Left lung (tissue), 10 donors: ENCODE data around the gene MBD1. TPM values are rescaled to one million over a fixed set of nuclear protein-coding genes. Genes with fewer than 3 reads are reported as not detected.
"Not testable (repeated sequence)": the region's sequence is repeated elsewhere in the genome, so short reads cannot be mapped to it uniquely, and the experiment has no call there.

ENCODE experiments used
- ATAC-seq: fragments of 200-7000 bp; cut with Tn5 transposase; one replicate; pipeline ENCODE4 v1.9.1; 2020; ENCODE audit warnings: moderate library complexity
- DNase-seq, 4 donors: peaks; one replicate each; pipeline ENCODE4 v3.0.0-alpha.2; 2013 to 2020
- H3K27ac ChIP-seq, 2 donors: fragments of 200-600 bp; sonication (generic) in 1 of 2; one replicate each; pipeline versions ENCODE4 v1.5.0 to v1.8.0; 2020 to 2021
- H3K27me3 ChIP-seq, 2 donors: fragments of 200-600 bp; sonication (generic) in 1 of 2; one replicate each; pipeline versions ENCODE4 v1.5.0 to v1.8.0; 2020 to 2021
- H3K36me3 ChIP-seq, 2 donors: fragments of 200-600 bp; sonication (generic) in 1 of 2; one replicate each; pipeline versions ENCODE4 v1.5.0 to v1.8.0; 2020 to 2021
- H3K4me1 ChIP-seq, 2 donors: fragments of 200-600 bp; one replicate each; pipeline ENCODE4 v1.8.0; 2021
- H3K4me3 ChIP-seq, 2 donors: fragments of 200-600 bp; sonication (generic) in 1 of 2; one replicate each; pipeline versions ENCODE4 v1.5.0 to v1.8.0; 2020 to 2021; ENCODE audit warnings: mild to moderate bottlenecking in 1 of 2
- H3K9me3 ChIP-seq, 2 donors: fragments of 200-600 bp; sonication (generic) in 1 of 2; one replicate each; pipeline versions ENCODE4 v1.5.0 to v1.8.0; 2020 to 2021
- intact Hi-C, 2 donors: fragments of 100-400 bp; cut with DNase I; formaldehyde crosslinking; loops; one replicate each; pipeline versions ENCODE4 v1.11.2 to v1.14.2; 2022
- polyA plus RNA-seq, 6 donors: library from polyadenylated mRNA; unstranded; fragments of 120-200 nt; gene quantifications; one replicate each; pipeline ENCODE4 v1.2.1, GENCODE V29; 2013; ENCODE audit not compliant: insufficient read length in 6 of 6
- total RNA-seq, 2 donors: library from RNA; stranded (reverse); fragmentation: NEBNext Ultra II Directional; extraction: Animal tissue kit (Norgen Biotek cat#: 25700); gene quantifications; one replicate each; pipeline ENCODE4 v1.2.1, GENCODE V29; 2021
- TF ChIP-seq, protein P1 (sequence below), 2 donors: fragments of 200-600 bp; sonication (generic) in 1 of 2; IDR thresholded peaks; one replicate each; pipeline versions ENCODE4 v1.5.0 to v1.8.0; 2021; ENCODE audit warnings: antibody characterized with exemption in 2 of 2
- donor health status: DM: no; HTN: yes; CAD: no.
- donor health status: DM: no; HTN: no; CAD: no.

The MBD1 gene
- total and polyA plus RNA-seq, 8 donors: 51.9 to 75.0 (median 65.2) TPM

DNA sequence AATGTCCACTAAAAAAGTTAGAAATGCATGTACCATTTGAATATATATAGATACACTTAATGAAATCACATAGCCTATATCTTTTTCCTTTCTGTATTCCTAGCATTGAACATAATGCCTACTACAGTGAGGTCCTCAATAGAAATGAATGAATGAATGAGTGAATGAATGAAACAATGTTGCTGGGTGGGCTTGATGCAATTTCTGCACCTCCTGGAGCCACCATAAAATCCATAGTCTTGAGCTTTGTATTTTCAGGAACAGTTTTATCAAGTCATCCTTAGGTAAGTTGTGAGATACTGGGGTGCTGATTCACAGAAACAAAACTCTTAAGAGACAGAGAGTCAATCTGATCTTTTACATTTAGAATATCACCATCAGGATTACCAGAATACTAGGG, 18.3 kb downstream of the MBD1 start:
- no peak for ATAC-seq
- Histone ChIP-seq H3K27ac (no peak overlapping the region), H3K27me3 (no peaks in the 10 kb centered on the region), H3K36me3 (no peaks in the 10 kb centered on the region), H3K4me1 (peaks cover 0 to 19% of the 10 kb centered on the region in 2 donors), H3K9me3 (no peaks in the 10 kb centered on the region), H3K4me3 (no peak overlapping the region)
- intact Hi-C loops: no loop called here
- no peak for DNase-seq
- TF ChIP-seq, protein P1, sequence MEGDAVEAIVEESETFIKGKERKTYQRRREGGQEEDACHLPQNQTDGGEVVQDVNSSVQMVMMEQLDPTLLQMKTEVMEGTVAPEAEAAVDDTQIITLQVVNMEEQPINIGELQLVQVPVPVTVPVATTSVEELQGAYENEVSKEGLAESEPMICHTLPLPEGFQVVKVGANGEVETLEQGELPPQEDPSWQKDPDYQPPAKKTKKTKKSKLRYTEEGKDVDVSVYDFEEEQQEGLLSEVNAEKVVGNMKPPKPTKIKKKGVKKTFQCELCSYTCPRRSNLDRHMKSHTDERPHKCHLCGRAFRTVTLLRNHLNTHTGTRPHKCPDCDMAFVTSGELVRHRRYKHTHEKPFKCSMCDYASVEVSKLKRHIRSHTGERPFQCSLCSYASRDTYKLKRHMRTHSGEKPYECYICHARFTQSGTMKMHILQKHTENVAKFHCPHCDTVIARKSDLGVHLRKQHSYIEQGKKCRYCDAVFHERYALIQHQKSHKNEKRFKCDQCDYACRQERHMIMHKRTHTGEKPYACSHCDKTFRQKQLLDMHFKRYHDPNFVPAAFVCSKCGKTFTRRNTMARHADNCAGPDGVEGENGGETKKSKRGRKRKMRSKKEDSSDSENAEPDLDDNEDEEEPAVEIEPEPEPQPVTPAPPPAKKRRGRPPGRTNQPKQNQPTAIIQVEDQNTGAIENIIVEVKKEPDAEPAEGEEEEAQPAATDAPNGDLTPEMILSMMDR (IDR thresholded peaks at IDR 0.05): no peak

DNA sequence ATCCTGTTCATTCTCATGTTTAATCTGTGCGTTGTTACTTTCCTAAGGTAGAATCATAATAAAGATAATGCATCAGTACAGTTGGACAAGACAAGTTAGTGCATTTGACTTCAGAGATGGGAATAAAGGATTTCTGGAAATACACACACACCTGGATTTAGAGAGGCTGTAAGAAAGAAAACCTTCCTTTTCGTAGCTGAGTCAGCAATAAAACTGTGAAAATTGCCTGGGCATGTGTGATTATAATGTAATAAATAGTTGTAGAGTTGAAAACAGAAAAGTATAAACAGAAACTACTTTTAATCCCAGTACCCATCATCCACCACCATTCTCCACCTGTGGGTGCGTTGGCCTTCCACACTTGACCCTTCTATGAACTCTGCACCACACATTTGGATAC, 30.4 kb downstream of the MBD1 start:
- DNase-seq: no peak
- ATAC-seq: no peak
- no peaks in the 10 kb centered on the region for H3K36me3 ChIP-seq
- H3K27me3 ChIP-seq: no peaks in the 10 kb centered on the region
- H3K4me1 ChIP-seq: no peaks in the 10 kb centered on the region
- H3K4me3 ChIP-seq: no peak overlapping the region
- intact Hi-C loops: no loop called here
- H3K9me3 ChIP-seq: no peaks in the 10 kb centered on the region
- TF ChIP-seq, protein P1 (IDR thresholded peaks at IDR 0.05): no peak
- H3K27ac ChIP-seq: no peak overlapping the region

DNA sequence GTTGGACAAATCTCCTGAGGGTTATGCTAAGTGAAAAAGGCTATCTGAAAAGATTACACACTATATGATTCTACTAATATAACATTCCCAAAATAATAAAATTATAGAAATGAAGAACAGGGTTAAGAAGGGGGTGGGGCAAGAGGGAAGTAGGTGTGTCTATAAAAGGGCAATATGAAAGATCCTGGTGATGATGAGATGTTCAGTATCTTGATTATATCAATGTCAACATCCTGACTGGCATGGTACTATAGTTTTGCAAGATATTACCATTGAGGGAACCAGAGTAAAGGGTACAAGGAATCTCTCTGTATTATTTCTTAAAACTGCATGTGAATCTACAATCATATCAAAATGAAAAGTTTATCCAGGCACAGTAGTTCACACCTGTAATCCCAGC, 31.7 kb downstream of the MBD1 start:
- DNase-seq (no peak), ATAC-seq (no peak)
- H3K4me3 ChIP-seq: no peak overlapping the region
- intact Hi-C loops: no loop called here
- H3K36me3 ChIP-seq: no peaks in the 10 kb centered on the region
- TF ChIP-seq, protein P1 (IDR thresholded peaks at IDR 0.05): no peak
- H3K27me3 ChIP-seq: no peaks in the 10 kb centered on the region
- H3K4me1 ChIP-seq: no peaks in the 10 kb centered on the region
- H3K9me3 ChIP-seq: no peaks in the 10 kb centered on the region
- H3K27ac ChIP-seq: no peak overlapping the region

DNA sequence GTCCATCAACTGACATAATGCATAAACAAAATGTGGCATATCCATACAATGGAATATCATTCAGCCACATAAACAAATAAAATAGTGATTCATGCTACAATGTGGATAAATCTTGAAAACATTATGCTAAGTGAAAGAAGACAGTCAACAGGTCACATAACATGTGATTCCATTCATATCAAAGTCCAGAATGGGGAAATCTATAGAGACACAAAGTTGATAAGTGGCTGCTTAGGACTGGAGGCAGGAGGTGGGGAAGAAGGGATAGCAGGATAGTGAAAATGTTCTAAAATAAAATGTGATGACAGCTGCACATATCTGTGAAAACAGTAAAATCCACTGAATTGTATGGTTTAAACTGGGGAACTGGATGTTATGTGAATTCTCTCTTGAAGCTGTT, 33.8 kb downstream of the MBD1 start:
- TF ChIP-seq, protein P1 (IDR thresholded peaks at IDR 0.05): no peak
- Histone ChIP-seq H3K4me3 (no peak overlapping the region), H3K9me3 (no peaks in the 10 kb centered on the region), H3K36me3 (no peaks in the 10 kb centered on the region), H3K27me3 (no peaks in the 10 kb centered on the region), H3K4me1 (no peaks in the 10 kb centered on the region), H3K27ac (no peak overlapping the region)
- no peak for DNase-seq
- intact Hi-C loops: no loop called here
- no peak for ATAC-seq

DNA sequence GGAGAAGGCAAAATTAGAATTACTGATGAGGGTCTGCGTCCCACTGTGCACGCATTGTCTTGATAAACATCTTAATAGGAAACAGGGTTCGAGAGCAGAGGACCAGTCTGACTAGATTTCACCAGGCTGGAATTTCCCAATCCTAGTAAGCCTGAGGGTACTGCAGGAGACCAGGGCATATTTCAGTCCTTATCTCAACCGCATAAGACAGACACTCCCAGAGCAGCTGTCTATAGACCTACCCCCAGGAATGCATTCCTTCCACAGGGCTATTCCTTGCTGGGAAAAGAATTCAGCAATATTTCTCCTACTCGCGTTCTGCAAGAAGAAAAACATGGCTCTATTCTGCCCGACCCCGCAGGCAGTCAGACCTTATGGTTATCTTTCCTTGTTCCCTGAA, 39.6 kb downstream of the MBD1 start:
- ATAC-seq, DNase-seq, intact Hi-C loops, H3K27me3 ChIP-seq, H3K4me3 ChIP-seq, H3K4me1 ChIP-seq, H3K27ac ChIP-seq, H3K36me3 ChIP-seq: not testable (repeated sequence)
- H3K9me3 ChIP-seq: peaks cover 0 to 19% of the 10 kb centered on the region in 2 donors

DNA sequence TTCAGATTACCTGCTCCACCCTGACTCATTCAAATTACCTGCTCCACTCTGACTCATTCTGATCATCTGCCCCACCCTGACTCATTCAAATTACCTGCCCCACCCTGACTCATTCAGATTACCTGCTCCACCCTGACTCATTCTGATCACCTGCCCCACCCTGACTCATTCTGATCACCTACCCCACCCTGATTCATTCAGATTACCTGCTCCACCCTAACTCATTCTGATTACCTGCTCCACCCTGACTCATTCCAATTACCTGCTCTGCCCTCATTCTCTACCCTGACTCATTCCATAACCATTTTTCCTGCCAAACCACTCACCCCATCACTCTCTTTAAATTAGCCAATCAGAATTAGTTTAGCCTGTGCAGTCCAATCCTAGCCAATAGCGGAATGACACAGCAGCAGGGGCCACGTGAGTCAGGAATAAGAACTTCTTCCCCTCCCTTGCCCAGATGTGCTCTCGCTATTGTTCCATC, 41.2 kb downstream of the MBD1 start:
- TF ChIP-seq, protein P1 (IDR thresholded peaks at IDR 0.05): no peak
- Histone ChIP-seq H3K27ac (no peak overlapping the region), H3K36me3 (no peaks in the 10 kb centered on the region), H3K4me3 (no peak overlapping the region), H3K4me1 (no peaks in the 10 kb centered on the region), H3K9me3 (peaks cover 0 to 19% of the 10 kb centered on the region in 2 donors), H3K27me3 (no peaks in the 10 kb centered on the region)
- DNase-seq (no peak), ATAC-seq (no peak)
- intact Hi-C loops: no loop called here
